AG08395 (cell line): ENCODE data around the gene NKD2.
"Not testable (repeated sequence)": the region's sequence is repeated elsewhere in the genome, so short reads cannot be mapped to it uniquely, and the experiment has no call there.

Source experiments
- DNase-seq: peaks from one replicate; pipeline ENCODE4 v3.0.0; 2012; ENCODE audit warnings: mixed read lengths, low spot score

The NKD2 gene, protein sequence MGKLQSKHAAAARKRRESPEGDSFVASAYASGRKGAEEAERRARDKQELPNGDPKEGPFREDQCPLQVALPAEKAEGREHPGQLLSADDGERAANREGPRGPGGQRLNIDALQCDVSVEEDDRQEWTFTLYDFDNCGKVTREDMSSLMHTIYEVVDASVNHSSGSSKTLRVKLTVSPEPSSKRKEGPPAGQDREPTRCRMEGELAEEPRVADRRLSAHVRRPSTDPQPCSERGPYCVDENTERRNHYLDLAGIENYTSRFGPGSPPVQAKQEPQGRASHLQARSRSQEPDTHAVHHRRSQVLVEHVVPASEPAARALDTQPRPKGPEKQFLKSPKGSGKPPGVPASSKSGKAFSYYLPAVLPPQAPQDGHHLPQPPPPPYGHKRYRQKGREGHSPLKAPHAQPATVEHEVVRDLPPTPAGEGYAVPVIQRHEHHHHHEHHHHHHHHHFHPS

DNA sequence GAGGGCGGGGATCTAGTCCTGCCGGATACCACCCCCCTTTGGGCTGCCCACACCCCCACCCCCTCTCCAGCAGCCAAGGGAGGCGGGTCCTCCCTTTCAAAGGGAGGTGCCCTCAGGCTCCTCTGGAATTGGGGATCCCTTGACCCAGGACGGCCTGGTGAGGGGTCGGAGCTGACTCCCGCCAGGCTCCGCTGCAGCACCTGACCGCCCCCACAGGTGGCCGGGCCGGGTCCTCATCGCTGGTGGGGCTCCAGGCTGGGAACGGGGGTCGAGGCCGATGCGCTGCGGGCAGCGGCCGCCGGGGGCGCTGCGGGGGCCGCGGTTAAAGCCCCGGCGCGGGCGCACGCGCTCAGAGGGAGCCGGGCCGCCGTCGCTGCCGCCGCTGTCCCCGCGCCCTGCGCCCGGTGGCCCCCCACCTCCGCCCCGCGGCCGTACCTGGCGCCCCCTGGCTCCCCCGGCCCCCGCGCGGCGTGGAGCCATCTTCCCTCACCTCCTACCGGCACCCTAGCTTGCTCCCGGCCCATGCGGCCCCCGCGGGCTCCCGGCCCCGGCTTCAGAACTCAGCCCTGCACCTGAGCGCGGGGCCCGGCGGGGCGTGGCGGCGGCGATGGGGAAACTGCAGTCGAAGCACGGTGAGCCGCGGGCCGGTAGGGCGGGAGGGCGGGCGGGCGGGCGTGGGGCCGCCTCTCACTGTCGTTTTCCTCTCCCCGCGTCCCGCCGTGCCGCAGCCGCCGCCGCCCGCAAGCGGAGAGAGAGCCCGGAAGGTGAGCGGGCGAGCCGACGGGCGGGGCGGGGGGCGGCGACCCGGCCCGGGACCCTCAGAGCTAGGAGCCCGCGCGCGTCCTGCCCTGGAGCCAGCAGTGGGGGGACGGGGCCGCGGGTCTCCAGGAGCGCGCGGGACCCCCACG is at the start of gene NKD2:
Gene NKD2, plus strand, starts transcription at position 352 of the 908 bp plus-strand sequence. Its CDS starts 256 bp downstream, at position 608.
- DNase-seq = no peak

DNA sequence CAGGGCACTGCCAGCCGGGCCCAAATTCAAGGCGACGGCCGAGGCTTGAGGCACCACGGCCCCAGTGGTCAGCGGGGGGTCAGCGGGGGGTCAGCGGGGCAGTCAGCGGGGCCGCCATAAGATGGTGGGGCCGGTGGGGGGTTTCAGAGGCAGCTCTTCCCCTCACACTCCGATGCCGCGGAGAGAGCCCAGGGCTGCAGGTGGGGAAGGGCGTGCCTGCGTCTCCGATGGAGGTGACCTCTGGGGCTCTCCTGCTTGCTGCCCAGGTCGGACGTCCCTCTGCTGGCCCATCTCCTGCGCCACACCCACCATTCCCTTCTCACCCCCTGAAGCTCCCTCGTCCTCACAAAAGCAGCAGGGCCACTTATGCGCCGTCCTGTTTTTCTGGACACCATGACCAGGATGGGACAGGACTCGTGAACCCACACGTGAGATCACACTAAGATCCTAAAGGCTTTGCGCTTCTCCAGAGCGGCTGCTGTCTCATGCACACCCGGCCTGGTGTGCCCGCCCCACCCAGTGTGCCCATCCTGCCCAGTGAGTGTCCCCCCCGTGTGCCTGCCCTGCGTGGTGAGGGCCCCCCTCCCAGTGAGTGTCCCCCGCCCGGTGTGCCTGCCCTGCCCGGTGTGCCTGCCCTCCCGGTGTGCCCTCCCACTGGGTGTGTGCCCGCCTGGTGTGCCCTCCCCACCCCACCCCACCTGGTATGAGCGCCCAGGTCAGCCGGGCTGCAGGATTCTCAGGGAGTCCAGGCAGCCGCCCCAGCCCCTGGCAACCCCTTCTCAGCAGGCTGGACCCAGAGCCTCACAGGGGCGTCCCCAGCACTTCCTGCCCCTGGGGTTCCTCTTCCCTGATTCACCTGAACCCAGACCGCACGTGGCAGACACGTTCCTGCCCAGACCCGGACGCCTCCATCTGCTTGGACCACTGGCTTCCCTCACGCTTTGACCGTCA is 48.7 kb upstream of the NKD2 start:
- no peak for DNase-seq

DNA sequence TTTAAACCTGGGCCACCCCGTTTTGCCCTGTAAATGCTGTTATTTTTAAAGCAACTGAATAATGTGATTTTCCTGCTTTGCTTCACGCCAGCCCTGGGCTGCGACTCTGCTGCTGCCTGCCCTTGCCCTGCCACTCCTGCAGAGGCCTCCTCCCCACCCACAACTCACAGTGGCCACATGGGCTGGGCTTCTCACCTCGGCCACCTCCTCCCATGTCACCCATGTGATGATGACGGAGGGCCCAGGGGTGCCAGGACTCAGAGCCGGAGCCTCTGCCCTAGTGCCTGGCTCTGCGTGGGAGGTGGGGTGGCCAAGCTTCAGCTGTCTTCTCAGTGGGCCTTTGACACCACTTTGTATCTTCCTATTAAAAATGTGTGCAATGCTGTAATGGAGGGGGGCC is 48.1 kb upstream of the NKD2 start:
- no peak for DNase-seq

DNA sequence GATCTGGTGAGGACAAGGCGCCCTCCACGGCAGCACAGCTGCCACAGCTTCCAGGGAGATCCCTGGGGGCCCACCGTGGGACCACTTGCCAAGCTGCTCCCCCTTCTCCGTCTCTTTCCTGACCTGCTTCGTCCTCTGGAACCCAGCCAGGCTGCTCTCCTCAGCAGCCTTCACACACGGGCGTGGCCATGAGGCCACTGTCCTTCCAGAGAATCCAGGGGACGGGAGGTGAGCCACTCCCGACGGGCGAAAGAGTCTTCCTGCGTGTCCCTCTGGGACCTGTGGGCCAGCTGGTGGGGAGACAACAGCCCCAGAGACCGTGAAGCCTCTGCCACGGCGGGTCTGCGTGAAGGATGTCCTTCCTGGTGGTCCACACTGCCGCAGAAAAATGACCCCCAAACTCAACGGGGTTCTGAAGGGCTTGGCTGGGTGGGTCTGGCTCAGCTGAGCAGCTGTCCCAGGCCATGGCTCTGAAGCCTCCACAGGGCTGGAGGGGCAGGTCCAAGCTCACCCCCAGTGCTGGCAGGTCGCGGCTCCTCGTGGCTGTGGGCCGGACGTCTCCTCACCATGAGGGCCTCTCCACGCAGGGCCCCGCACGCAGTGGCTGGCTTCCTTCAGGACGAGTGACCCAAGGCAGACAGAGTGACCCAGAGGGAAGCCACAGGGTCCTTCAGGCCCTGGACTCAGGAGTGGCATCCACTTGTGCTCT is 47.4 kb upstream of the NKD2 start:
- no peak for DNase-seq

DNA sequence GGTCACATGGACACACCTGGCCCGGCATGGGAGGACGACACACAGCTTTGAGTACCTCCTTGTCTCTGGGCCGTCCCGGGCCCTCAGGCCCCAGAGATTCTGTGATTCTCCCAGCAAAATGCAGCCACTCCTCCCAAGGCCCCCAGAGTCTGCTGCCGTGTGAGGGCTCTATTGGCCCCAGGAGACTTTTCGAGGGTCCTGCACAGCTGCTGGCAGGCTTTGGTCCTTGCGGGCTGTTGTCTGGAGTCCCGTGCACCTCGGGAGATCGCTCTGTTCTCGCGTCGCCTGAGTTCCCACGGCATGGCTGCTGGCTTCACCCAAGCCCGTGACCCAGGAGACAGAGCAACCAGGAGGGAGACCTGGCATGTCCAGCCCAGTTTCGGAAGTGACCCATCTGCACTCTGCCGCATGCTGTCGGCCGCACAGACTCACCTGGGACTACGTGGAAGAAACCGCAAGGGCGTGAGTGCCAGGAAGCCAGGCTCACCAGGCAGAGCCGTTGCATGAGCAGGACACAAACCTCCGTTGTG is 46.8 kb upstream of the NKD2 start:
- no peak for DNase-seq

DNA sequence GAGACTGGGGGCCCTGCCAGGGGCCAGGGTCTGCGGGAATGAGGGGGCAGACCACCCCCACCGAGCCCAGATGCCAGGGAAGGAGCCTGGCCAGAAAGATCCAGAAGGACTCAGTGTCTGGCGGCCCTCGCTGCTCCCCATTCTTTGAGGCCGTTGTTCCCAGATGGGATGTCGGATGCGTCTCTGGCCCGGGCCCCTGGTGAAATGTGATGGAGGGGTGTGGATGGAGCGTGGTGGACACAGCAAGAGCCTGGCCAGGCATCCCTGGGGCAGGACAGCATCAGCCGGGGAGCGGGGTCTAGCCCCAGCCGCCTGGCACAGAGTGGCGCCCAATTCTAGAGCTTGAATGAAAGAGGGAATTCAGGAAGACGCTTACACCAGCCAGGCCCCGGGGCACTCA is 46.2 kb upstream of the NKD2 start:
- no peak for DNase-seq

DNA sequence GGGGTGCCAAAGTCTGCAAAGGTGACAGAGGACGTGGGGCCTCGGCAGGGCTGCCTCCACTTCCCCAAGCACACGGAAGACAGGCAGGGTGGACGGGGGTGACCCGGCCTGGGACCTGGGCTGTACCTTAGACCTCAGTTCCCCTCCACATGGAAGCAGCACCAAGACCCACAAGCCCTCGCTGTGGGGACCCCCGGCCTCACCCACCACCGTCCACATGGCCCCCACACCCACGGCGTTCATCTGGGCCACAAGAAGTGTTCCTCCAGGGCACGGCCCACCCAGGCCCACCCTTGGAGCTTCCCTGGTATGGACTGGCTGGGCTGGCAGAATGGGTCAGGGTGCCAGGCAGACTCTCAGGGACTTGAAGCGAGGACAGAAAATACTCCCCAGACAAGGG is 45.8 kb upstream of the NKD2 start:
- DNase-seq = no peak

DNA sequence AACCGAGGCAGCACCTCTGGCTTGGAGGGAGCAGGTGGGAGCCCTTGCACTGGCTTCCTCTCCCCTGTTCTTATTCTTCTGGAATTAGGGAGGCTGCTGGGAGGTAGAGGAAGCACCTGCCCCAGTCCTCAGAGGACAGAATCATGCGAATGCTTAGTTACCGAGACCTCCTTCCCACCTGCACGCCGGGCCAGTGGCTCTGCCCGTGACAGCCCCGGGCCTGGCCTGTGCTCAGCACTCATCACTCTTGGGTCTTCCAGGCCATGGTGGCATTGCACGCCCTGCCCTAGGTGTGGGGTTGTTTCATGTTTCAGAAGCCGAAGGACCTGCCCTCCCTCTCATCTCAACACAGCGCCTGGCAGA is 45.3 kb upstream of the NKD2 start:
- no peak for DNase-seq

DNA sequence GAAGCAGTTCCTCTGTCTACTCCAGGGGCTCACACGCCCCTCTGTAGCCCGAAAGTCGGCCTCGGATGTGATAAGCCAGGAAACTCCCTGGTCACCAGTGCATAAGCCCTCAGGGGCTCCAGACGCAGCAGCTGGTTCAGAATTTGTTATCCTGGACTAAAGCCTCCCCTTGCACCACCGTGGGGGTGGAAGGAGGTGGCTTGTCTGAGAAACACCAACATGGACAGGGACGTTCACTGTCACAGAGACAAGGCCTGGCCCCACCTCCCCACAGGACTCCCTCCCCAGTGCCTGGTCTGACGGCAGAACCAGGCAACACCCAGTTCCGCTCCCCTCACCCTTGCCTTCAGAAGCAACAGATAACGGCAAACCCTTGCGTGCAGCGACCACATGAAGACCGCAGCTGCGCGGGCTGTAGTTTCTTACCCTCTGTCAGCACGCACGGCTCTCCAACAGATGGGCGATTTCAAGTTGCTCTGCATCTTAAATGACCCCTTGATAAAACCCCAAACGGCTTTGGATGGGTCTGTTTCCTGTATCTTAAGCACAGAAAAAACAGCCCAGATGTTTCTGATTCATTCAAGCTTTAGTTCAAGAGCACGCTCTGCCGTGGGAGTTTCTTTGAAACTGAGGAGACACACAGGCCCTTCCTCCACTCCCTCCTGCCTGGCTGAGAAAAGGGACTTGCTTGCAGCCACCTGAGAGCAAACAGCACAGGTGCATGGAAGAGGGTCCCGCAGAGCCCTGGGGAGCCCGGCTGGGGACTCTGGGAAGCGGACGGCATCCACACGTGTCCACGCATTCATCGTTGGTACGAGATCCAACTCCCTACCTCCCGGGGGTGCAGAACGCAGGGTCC is 44.7 kb upstream of the NKD2 start:
- peak; percentile 47 for DNase-seq

DNA sequence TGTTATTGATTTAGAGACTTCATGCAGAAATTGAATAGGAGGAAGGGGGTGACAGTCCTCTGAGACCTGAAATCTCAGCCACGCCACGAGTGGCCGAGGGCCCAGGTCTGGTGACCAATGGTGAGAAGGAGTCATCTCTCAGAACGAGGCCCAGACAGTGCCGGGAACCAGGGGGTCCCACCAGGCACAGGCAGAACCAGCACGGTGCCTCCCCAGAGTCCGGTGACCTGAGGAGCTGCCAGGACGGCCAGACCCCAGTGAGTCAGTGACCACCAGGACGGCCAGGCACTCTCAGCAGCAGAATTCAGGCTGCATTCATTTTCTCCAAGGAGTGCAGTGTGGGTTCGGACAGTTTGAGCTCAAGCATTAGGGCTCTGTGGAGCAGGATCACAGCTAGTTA is 43.8 kb upstream of the NKD2 start:
- no peak for DNase-seq

DNA sequence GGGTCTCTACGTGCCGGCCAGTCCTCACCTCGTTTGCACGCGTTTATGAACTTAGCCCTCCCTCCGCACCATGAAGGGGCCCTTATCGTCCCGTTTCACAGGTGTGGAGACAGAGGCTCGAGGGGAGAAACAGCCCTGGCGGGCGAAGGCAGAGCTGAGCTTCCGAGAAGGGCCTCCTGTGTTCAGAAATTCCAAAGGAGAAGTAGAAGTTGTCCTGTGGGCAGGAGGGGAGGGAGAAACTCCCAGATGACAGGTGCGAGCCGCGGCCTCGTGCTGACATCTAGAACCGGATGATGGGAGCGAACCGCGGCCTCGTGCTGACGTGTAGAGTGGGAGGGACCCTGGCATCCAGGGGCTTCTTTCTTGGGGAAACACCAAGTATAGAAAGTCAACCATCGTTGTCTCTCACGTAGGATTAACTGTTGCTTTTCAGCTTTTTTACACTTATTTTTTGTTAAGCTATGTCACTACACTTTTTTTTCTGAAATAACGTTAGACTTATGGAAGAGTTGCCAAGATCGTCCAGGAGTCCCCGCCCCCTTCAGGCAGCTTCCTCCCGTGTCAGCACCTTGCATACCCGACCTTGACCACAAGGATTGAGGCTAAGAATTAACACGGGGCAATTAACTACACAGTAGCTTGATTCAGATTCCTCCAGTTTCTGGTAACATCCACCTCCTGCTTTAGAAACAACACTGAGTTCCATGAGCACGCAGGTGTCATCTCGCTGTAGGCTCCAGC is 42.8 kb upstream of the NKD2 start:
- no peak for DNase-seq

DNA sequence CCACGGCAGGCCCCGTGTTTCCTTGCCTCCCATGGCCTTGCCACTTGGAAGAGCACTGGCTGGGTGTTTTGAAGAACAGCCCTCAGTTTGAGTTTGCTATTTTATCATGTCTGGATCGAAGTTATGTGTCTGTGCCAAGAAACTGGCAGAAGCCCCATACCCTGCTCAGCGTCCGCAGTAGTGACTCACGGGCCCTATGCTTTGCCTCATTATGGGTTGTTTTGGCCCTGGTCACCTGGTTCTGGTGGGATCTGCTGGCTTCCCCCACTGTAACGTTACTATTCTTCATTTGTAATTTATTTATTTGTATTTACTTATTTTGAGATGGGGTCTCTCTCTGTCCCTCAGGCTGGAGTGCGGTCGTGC is 42.3 kb upstream of the NKD2 start:
- DNase-seq = no peak

DNA sequence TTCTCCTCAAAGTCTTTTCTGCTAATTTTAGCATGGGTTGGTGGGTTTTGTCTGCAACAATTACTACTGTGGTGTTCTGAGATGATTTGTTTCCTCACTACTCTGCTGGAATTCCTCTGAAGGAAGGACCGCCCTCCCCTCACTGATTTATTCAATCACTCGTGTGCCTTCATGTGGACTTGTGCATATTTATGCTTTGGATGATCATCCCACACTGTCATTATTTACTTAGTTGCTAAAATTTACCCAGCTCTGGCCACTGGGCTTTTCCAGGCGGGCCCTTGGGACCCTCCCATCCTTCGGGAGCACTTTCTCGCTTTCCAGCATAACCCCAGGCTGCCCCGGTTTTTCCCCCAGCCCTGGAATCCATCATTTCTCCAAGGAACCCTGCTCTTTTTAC is 41.7 kb upstream of the NKD2 start:
- no peak for DNase-seq

DNA sequence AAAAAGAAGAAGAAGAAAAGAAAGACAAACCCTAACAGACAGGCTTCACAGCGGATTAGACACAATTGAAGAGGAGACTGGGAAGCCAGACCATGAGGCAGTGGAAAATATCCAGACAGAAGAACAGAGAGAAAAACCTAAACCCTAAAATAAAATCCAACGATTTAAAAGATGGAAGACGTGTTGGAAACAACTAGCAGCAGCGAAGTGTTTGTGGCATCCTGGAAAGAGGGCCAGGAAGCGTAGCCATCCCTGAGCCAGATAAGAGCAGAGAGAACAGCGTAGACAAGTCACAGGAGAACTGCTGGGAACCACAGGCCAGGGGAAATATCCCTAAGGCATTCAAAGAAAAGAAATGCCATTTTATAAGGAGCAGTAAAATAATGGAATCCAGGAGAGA is 39.7 kb upstream of the NKD2 start:
- DNase-seq = no peak

DNA sequence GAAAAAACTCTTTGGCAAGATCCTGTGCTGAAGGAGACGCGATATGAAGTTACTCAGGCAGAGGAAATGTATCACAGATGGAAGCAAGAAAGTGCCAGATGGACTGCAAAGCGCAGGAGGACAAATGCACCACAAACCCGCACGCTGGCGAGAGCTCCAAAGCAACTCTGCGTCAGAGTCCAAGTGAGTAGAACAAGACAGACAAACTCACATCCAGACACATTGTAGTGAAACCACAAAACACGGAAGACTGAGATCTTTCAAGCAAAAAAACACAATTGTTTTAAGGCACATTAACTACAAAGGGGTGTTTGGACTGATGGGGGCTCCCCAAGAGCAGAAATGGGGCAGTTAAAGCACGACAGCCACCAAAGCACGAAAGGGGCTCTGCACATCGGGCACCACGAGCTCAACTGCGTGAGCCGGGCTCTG is 39.2 kb upstream of the NKD2 start:
- peak; percentile 77 for DNase-seq

DNA sequence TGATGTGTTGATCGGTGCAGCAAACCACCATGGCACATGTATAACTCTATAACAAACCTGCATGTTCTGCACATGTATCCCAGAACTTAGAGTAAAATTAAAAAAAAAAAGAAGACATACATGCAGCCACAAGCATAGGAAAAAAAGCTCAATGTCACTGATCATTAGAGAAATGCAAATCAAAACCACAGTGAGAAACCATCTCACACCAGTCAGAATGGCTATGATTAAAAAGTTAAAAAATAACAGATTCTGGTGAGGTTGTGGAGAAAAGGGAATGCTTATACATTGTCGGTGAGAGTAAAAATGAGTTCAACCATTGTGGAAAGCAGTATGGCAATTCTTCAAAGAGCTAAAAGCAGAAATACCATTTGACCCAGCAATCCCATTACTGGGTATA is 36.0 kb upstream of the NKD2 start:
- not testable (repeated sequence) for DNase-seq

DNA sequence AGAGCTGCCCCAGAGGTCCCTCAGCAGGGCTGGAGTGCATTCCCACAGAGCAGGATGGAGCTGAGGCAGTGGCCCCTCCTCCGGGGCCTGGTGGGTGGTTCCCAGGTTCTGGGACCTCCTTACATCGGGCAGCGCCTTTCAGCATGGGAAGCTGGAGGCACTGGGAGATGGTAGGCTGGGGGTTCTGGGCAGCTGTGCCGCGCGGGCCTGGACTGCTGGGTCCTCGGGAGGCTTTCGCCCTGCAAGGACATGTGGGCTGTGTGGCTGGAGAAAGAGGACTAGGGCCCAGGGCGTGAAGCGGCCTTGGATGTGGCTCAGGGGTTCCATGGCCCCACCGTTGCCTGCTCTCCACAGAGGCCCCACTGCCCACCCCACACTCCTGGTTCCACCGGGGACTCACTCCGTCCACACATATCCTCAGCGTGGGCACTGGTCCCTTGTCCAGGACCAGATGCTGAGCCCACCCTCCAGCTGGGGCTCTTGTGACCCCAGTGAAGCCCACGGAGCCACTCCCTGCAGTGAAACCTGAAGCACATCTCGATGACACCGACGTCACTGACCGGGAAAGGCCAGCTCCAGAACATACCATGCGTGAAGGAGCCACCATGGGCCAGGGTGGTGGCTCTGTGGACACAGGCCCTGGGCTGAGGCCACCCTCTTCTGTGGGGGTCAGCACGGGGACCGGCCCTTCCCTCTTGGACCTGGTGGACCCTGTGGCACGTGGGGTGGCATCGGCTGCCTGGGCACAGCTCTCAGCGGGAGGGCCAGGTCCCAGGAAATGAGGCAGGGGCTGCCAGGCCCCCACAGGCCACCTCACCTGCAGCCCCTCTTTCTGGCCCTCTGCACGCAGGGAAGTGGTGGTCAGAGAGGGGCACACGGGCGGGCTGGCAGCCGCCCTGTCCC is 31.5 kb upstream of the NKD2 start:
- DNase-seq = no peak

DNA sequence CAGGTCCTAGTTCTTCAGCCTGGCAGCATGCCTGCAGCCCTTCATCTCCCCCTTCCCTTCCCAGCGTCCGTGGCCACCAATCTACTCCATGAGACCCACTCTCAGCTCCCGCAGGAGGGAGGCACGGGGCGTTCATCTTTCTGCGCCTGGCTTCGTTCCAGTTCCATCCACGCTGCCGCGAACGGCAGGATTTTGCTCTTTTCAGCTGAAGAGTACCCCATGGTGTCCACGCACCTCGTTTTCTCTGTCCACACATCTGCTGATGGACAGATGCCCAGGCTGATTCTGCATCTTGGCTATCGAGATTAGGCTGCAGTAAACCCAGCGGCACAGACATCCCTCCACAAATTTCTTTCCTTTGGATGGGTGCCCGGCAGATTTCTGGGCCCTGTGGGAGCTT is 30.5 kb upstream of the NKD2 start:
- no peak for DNase-seq
